ENCODE measurements around the gene NAMPT. TPM values are rescaled to one million over a fixed set of nuclear protein-coding genes. Genes with fewer than 3 reads are reported as not detected.

Gene NAMPT
- total RNA-seq, result 199 and 325 TPM in 2 replicates

DNA sequence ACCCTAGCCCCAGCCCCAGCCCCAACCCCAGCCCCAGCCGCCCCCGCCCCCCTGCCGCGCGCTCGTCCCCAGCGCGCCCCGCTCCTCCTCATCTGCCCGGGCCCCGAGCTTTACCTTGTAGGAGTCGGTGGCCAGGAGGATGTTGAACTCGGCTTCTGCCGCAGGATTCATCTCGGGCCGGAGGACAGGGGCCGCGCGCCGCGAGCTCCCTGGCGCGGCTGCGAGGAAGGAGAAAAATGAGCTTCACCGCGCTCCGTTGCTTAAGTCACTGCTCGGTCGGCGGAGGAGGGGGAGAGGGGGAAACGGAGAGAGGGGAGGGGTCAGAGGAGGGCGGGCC, at the start of gene NAMPT:
Gene NAMPT (minus strand): TSS at position 270 of the 337 bp plus-strand sequence. CDS start 99 bp downstream, at position 171.

Other genes with a start within 250 kb of the NAMPT start
- 70.4 and 143 TPM in 2 replicates for gene SYPL1, start 172.7 kb downstream of the NAMPT start, total RNA-seq

Measured in tracheal epithelial cell (primary cell).